Mesodermal cell (in vitro differentiated cells): ENCODE data around the gene GALNT10.

ENCODE experiments used
- H3K27ac ChIP-seq: 2 replicates; pipeline ENCODE4 v1.7.0; 2013; ENCODE audit warnings: mild to moderate bottlenecking, low read depth, low read length, moderate library complexity; ENCODE audit not compliant: severe bottlenecking
- H3K36me3 ChIP-seq: 2 replicates; pipeline ENCODE4 v1.7.1; 2013; ENCODE audit warnings: mild to moderate bottlenecking, low read length, moderate library complexity; ENCODE audit not compliant: control insufficient read depth, insufficient read depth
- H3K4me1 ChIP-seq: one replicate; pipeline ENCODE4 v1.7.1; 2013; ENCODE audit warnings: mild to moderate bottlenecking, low read length; ENCODE audit not compliant: insufficient read depth, control insufficient read depth, poor library complexity, severe bottlenecking
- H3K4me3 ChIP-seq: 2 replicates; pipeline ENCODE4 v1.7.0; 2013; ENCODE audit warnings: low read length, control low read depth, mild to moderate bottlenecking; ENCODE audit not compliant: insufficient read depth, poor library complexity, severe bottlenecking; ENCODE audit errors: extremely low read depth
- H3K9me3 ChIP-seq: 2 replicates; pipeline ENCODE4 v1.7.1; 2013; ENCODE audit warnings: mild to moderate bottlenecking, low read length, moderate library complexity; ENCODE audit not compliant: control insufficient read depth
- WGBS, 2 experiments: methylation state at CpG; one replicate each; pipeline ENCODE4 v1.1.5; 2013; ENCODE audit warnings: missing lambda C conversion rate in 2 of 2; ENCODE audit not compliant: insufficient coverage in 2 of 2; 5-methylcytosine and 5-hydroxymethylcytosine counted together

The GALNT10 gene

GRCh38 chr5:154179846-154180710, 10.5 kb upstream of the GALNT10 start:
- 65 to 68% methylated on average over 10 to 11 of the region's 13 CpGs for WGBS, 2 experiments
- Histone ChIP-seq H3K9me3 (no peaks in the 10 kb centered on the region), H3K4me1 (no peaks in the 10 kb centered on the region), H3K4me3 (no peak overlapping the region), H3K27ac (no peak overlapping the region), H3K36me3 (no peaks in the 10 kb centered on the region)

- H3K4me1 ChIP-seq: no peaks in the 10 kb centered on the region
- H3K36me3 ChIP-seq: no peaks in the 10 kb centered on the region
- no peak overlapping the region for H3K4me3 ChIP-seq
- no peak overlapping the region for H3K27ac ChIP-seq
- 50 to 100% methylated on average over 1 of the region's 1 CpG for WGBS, 2 experiments
- H3K9me3 ChIP-seq: no peaks in the 10 kb centered on the region
Observed at GRCh38 chr5:154181161-154181560, 9.4 kb upstream of the GALNT10 start.

- Histone ChIP-seq H3K27ac (no peak overlapping the region), H3K4me1 (peaks cover 6% of the 10 kb centered on the region), H3K36me3 (no peaks in the 10 kb centered on the region), H3K9me3 (no peaks in the 10 kb centered on the region), H3K4me3 (peak overlapping the region; percentile 81)
- WGBS, 2 experiments: 4 to 6% methylated on average over 20 to 25 of the region's 25 CpGs
Observed at GRCh38 chr5:154189256-154189818, 1.2 kb upstream of the GALNT10 start.

- Histone ChIP-seq H3K27ac (peak overlapping the region; percentile 60), H3K36me3 (peaks cover 4% of the 10 kb centered on the region), H3K4me1 (peaks cover 12% of the 10 kb centered on the region), H3K4me3 (peak overlapping the region; percentile 81), H3K9me3 (no peaks in the 10 kb centered on the region)
- WGBS, 2 experiments: 1 to 2% methylated on average over 47 to 50 of the region's 67 CpGs
Observed at GRCh38 chr5:154189819-154190594, 526 bp upstream of the GALNT10 start.

- WGBS, 2 experiments: 28 to 53% methylated on average over 2 to 3 of the region's 10 CpGs
- peaks cover 9% of the 10 kb centered on the region for H3K36me3 ChIP-seq
- no peaks in the 10 kb centered on the region for H3K9me3 ChIP-seq
- H3K27ac ChIP-seq: no peak overlapping the region
- H3K4me3 ChIP-seq: peak overlapping the region; percentile 55
- H3K4me1 ChIP-seq: peaks cover 19% of the 10 kb centered on the region
Observed at GRCh38 chr5:154191467-154192261, 1.1 kb downstream of the GALNT10 start.

GRCh38 chr5:154193283-154193682, 2.8 kb downstream of the GALNT10 start:
- 67 to 83% methylated on average over 1 to 2 of the region's 3 CpGs for whole genome bisulfite sequencing, 2 experiments
- H3K4me1 ChIP-seq: peaks cover 35% of the 10 kb centered on the region
- H3K4me3 ChIP-seq: no peak overlapping the region
- H3K36me3 ChIP-seq: peaks cover 9% of the 10 kb centered on the region
- H3K27ac ChIP-seq: no peak overlapping the region
- no peaks in the 10 kb centered on the region for H3K9me3 ChIP-seq

GRCh38 chr5:154193701-154194121, 3.2 kb downstream of the GALNT10 start:
- no CpG with 5 or more reads among the region's 1 CpG for WGBS, 2 experiments
- no peak overlapping the region for H3K27ac ChIP-seq
- H3K4me3 ChIP-seq: no peak overlapping the region
- peaks cover 40% of the 10 kb centered on the region for H3K4me1 ChIP-seq
- H3K36me3 ChIP-seq: peaks cover 9% of the 10 kb centered on the region
- no peaks in the 10 kb centered on the region for H3K9me3 ChIP-seq

- H3K4me3 ChIP-seq: no peak overlapping the region
- no peaks in the 10 kb centered on the region for H3K9me3 ChIP-seq
- 79 to 89% methylated on average over 3 to 4 of the region's 8 CpGs for WGBS, 2 experiments
- H3K36me3 ChIP-seq: peaks cover 9% of the 10 kb centered on the region
- H3K27ac ChIP-seq: no peak overlapping the region
- peaks cover 49% of the 10 kb centered on the region for H3K4me1 ChIP-seq
Observed at GRCh38 chr5:154194345-154195329, 4.1 kb downstream of the GALNT10 start.

- H3K4me1 ChIP-seq: peaks cover 50% of the 10 kb centered on the region
- no peak overlapping the region for H3K27ac ChIP-seq
- peaks cover 9% of the 10 kb centered on the region for H3K36me3 ChIP-seq
- no peak overlapping the region for H3K4me3 ChIP-seq
- no peaks in the 10 kb centered on the region for H3K9me3 ChIP-seq
- WGBS, 2 experiments: 100% methylated on average over 1 of the region's 1 CpG; no CpG with 5 or more reads in 1 of the 2 experiments
Observed at GRCh38 chr5:154196281-154196680, 5.7 kb downstream of the GALNT10 start.
